NCI-H2081 (cell line): Measurements from ENCODE around the gene ZFP82.

ENCODE experiments used
- DNase-seq, 2 experiments: peaks; one replicate each; lab custom pipeline; 2025; lab: John Stamatoyannopoulos, UW

The ZFP82 gene

DNA sequence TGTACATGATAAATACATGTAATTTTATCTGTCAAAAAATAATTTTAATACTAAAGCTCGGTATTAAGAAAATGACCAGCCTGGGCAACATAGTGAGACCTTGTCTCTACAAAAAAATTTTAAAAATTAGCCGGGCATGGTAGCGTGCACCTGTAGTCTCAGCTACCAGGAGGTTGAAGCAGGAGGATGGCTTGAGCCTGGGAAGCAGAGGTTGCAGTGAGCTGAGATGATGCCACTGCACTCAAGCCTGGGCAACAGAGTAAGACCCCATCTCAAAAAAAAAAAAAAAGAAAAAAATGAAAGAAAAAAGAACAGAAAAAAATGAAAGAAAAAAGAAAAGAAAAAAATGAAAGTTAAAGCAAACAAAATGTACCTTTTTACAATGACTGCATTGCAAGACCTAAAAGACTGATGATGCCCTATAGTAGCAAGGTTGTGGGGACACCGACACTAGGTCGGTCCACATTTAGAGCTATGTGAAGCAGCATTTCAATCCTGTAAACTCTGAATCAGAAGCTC lies 44.7 kb downstream of the ZFP82 start:
- no peak for DNase-seq

DNA sequence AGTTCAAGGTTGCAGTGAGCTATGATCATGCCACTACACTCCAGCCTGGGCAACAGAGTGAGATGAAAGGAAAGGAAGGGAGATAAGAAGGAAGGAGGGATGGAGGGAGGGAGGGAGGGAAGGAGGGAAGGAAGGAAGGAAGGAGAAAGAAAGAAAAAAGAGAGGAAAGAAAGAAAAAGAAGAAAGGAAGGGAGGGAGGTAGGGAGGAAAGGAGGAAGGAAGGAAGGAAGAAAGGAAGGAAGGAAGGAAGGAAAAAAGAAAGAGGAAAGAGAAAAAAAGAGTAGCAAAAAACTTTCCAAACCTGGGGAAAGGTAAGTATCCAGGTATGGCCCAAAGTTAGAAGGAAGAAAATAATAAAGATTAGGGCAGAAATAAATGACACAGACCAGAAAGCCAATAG lies 46.6 kb downstream of the ZFP82 start:
- DNase-seq = no peak

DNA sequence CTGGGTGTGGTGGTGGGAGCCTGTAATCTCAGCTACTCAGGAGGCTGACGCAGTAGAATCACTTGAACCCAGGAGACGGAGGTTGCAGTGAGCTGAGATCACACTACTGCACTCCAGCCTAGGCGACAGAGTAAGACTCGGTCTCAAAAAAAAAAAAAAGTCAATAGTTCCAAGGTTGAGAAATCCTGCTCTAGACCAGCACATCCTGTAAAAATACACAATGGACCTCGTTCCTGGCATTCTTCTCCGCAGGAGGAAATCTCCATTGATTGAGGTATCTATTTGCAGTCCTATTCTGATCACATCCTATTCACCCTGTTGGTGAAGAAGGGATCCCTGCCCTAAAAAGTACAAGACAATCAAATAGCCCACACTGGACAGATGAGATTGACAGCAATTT lies 54.6 kb downstream of the ZFP82 start:
- DNase-seq = no peak
